HG02678 (cell line): ENCODE measurements around the gene METTL15.
"Not testable (repeated sequence)": the region's sequence is repeated elsewhere in the genome, so short reads cannot be mapped to it uniquely, and the experiment has no call there.

ENCODE experiments used
- ATAC-seq: cut with Tn5 transposase; IDR thresholded peaks from one replicate; pipeline ENCODE4 v1.9.1; 2021; ENCODE audit warnings: mild to moderate bottlenecking, moderate library complexity; ENCODE audit not compliant: unreplicated experiment

Gene METTL15

GRCh38 chr11:28274216-28274615 is 166.0 kb downstream of the METTL15 start:
- ATAC-seq = no peak

DNA sequence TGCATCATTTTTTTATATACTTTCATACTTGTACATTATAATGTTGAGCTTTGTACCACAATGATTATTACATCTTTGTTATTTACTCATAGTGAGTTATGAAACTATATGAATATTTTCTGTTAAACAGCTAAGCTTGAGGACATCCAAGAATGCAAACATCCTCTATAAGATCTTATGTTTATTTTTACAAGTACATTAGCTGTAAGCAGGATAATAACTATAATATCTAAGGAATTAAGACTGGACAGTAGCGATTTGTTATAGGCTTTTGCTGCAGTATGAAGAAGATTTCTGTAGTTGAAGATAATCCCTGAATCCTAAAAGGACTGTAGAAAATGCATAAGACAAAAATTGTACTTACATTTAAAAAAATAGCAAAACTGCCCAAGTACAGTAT is 176.0 kb downstream of the METTL15 start:
- no peak for ATAC-seq

DNA sequence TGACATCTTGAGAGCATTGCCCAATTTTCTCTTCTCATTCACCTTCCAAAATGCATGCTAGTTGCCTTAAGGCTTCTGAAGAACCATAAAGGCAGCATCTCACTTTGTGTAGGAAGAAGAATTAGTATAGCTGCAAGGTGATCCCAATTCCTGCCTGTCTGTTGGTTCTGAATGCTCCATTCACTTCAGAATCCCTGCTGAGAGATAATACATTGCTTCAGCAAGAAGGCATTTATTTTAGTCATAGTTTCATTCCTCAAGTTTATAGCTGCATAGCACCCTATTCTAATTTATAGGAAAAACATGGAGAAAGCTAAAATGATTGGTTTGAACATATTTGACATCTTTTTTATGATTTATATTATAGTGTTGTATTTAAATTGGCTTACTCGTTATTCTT is 181.3 kb downstream of the METTL15 start:
- no peak for ATAC-seq

DNA sequence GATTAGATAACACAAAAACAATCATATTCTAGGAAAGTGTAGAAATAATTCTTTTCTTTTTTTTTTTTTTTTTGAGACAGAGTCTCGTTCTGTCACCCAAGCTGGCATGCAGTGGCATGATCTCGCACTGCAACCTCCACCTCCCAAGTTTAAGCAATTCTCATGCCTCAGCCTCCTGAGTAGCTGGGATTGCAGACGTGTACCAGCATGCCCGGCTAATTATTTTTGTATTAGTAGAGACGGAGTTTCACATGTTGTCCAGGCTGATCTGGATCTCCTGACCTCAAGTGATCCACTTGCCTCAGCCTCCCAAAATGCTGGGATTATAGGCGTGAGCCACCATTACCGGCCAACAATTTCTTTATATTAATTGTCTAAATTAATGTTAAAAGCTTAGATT is 182.8 kb downstream of the METTL15 start:
- not testable (repeated sequence) for ATAC-seq

- peak; percentile 100 for ATAC-seq
Measured at GRCh38 chr11:28296426-28296825, 188.2 kb downstream of the METTL15 start.

DNA sequence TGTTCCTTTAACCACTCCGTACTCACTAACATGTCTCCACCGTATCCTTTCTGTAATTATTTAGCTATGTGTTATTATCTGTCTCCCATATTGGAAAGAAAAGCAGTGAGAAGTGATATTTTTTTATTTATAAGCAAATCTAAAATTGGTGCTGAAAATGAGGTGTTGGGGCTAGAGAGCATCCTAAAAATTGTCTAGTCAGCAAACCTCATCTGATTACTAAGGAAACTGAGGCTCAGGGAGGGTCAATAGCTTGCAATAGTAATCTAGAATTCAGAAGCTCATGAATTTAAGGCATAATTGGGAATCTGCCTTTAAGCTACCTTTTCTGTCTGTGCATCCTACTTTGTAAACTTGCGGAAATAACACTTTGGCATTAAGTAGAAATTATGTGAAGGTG is 190.0 kb downstream of the METTL15 start:
- ATAC-seq = no peak

- no peak for ATAC-seq
Measured at GRCh38 chr11:28303477-28304191, 195.4 kb downstream of the METTL15 start.

DNA sequence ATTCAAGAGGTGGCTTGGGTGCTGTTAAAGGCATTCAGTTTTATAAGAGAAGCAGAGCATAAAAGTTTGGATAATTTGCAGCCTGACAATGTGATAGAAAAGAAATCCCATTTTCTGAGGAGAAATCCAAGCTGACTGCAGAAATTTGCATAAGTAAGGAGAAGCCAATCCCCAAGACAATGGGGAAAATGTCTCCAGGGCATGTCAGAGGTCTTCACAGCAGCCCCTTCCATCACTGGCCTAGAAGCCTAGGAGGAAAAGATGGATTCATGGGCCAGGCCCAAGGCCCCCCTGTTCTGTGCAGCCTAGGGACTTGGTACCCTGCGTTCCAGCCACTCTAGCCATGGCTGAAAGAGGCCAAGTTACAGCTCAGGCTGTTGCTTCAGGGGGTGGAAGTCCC is 207.3 kb downstream of the METTL15 start:
- no peak for ATAC-seq

DNA sequence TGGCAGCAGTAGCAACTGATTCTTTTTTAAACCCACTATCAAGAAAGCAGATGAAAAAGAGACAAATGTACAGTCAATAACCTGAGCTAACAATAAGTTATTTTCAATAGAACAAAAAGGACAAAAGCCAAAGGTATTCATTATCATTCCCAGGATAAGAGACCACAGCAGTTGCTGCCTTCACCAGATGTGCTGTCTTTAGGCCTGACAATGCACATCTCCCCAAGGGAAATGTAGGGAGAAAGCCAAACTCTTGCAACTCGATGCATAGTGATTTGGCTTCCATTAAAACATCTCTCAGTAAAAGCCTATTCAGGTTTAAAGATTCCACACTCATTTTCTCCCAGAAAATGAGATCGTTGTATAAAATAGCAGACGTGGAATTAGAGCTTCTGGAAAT is 210.7 kb downstream of the METTL15 start:
- no peak for ATAC-seq

DNA sequence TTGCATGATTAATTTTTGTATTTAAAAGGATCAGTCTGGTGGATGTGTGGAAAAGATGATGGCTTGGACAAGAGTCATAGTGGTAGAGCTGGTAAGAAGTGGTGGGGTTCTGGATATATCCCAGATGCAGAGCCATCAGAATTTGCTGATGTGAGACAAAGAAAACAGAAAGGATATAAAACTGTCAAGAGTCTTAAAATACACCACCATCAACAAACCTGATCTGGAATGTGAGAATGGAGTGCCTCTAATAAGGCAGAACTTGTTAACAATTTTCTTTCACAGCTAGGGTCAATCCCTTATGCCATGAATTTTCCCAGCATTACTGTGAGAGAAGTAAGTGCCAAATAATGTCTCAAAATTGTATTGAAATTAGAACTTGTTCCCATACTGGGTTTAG is 215.4 kb downstream of the METTL15 start:
- no peak for ATAC-seq

DNA sequence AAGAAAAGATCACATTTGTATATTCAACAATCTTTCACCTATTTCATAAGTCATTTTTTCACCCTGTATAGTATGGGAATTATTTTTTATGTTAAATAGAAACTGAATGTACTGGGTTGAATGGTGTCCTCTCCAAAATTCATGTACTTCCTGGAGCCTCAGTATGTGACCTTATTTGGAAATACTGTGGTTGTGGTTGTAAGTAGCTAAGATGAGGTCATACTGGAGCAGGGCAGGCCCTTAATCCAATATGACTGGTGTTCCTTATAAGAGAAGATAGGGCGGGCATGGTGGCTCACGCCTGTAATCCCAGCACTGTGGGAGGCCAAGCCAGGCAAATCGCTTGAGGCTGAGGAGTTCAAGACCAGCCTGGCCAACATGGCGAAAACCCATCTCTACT is 224.2 kb downstream of the METTL15 start:
- peak; percentile 53 for ATAC-seq

- ATAC-seq = no peak
Measured at GRCh38 chr11:28337701-28338100, 229.5 kb downstream of the METTL15 start.

DNA sequence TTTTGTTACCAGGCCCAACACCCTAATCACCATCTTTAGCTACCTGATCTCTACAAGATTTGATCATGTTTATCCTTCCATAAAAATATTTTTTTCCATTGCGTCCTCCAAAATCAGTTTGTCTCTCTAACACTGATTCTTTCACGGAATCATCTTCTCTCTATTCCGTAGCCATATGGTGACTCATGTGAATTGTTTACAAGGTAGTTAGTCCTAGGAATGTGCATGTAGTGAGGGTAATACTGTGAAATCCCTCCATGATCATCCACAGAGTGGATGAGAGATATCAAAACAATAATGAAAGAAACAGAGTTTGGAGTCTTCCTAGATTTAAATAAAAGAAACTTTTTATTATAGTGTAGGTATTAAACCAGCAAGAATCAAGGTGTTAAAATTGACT is 230.2 kb downstream of the METTL15 start:
- no peak for ATAC-seq

GRCh38 chr11:28339488-28339887 is 231.3 kb downstream of the METTL15 start:
- ATAC-seq = no peak

DNA sequence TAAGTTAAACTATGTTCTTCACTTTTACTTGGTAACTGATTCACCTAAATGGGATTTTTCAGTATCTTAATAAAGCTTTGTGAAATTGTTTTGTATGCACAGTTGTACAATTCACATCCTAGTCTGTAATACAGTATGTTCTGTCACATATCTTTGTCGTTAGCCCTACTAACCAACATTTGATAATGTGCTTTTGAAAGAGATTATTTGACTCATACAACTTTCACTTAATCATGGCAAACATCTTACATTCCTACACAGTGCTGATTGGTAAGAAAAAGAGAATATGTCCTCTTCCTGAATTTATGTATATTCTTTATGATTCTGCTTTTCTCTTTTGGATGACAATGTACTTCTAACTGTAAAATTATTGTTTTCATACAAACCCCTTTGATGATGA is 234.5 kb downstream of the METTL15 start:
- ATAC-seq = no peak

DNA sequence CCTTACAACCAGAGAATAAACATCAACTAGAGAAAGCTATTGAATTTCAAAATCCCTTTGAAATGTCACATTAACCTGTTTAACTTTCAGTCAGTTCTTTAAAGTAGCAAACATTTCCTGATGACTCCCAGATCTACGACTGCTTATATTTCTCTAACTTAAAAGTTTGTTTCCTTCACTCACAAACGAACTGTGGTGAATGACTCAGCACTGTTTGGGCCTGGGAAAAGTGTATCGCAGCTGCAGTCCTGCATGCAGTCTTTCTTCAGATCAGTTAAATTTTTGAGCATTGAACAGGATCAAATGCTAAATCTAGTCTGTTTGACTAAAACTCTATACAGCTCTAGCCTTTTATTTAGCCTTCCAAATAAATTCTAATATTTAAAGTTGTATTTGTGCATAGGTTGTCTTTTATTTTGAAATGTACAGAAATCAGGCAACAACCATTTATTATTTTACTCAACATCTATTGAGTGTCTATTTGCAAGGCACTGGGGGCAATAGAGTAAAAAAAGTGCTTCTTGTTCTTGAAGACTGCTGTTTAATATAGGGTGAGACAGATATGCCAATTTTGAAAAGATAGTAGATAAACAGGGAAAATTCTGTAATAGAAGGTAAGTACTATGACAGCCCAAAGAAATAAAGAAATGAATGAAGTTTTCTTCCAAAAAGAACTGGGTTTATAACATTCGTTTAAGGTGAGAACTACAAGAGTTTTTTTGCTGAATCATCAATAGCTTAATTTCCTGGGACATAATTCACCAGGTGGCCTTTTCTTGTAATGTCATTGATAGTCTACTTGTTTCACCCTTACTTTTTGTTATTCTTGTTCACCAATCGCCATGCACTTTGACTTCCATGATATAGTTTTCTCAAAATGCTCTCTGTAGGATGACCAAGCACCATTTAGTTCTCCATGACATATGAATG is 235.4 kb downstream of the METTL15 start:
- ATAC-seq = no peak

- no peak for ATAC-seq
Measured at GRCh38 chr11:28346209-28346608, 238.0 kb downstream of the METTL15 start.

DNA sequence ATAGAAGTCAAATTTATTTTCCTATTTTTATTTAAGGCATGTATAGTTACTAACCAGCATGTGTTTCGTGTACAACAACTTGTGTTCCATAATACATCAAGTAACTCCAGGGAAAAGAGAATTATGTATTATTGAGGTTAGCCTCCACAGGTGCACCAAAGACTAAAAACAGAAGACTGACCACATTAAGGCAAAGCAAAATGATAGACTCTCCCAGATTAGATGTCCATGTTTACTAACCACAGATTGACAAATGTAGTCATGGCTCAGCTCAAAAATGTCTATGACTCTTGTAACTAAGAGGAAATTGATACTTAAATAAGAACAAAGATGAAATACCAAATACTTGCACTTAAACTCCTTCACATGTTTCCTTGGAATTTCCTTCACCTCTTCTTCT is 238.5 kb downstream of the METTL15 start:
- ATAC-seq = no peak

DNA sequence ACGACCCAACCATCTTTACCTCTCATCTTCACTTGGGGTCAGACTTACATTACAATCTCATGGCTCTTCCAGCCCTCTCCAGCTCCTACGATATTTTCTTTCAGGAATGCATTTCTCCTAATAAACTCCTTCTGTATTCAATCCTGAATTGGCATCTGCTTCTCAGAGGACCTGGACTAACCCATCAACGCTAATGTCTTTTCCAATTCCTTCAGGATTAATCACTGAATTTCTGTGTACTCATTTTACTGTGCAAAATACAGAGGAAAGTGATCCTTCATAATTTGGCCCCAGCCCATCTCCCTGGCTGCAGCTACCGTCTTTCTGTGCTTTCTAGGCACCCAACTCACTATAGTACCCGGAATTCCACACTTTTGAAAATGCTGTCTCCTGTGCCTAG is 239.2 kb downstream of the METTL15 start:
- ATAC-seq = no peak

DNA sequence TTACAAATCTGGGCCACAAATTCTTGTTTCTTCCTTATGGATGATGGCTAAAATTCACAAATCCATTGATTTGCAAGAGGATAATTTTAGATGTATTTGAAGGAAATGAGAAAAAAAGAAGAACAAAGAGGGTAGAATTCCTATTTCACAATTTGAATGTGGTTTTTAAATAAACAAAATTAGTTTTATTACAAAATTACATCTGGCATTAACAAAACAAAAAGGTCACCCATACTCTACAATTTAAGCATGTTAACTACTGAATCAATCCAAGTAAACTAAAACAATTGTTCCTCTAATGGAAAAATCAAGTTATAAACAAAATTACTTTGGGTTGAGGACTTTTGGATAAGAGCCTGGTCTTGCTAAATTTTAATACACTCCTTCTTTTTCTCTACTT is 242.0 kb downstream of the METTL15 start:
- ATAC-seq = no peak

DNA sequence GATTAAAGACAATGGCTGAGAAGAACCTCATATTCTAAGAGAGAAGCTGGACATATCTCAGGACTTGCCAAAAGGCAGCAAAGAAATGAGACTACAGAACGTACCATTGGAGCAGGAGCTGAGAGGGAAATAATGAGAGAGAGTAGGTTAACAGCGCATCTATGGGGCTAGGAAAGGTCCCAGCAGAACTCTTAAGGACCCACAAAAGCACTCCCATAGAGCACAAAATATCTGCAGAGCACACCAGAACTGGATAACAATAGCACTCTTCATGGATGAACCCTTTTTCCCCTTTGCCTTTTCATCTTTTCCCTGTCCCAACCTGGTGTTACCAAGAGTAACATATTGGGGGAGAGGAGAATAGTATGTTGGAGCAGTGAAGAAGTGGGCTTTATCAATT is 245.8 kb downstream of the METTL15 start:
- ATAC-seq = no peak
